Measurements from ENCODE around the gene ARHGDIG.

- no peak for TF ChIP-seq POLR2A (IDR thresholded peaks at IDR 0.05; ENCODE audit: low read length)
- TF ChIP-seq GATA1 (IDR thresholded peaks at IDR 0.05; ENCODE audit: low read depth, low read length): no peak
These were observed 17.4 kb downstream of the ARHGDIG start for GRCh38 chr16:297832-298231.
